Measurements from ENCODE around the gene COIL.

Gene COIL

GRCh38 chr17:56926704-56927103 lies 34.1 kb downstream of the COIL start:
- Histone ChIP-seq H3K4me3 (ENCODE audit: low read length) (no peak overlapping the region), H3K9me3 (ENCODE audit: control insufficient read depth, low read length) (no peaks in the 10 kb centered on the region), H3K27me3 (ENCODE audit: control insufficient read depth, insufficient read depth, low read length) (no peaks in the 10 kb centered on the region), H3K9ac (ENCODE audit: low read length) (no peak overlapping the region), H3K4me1 (ENCODE audit: control insufficient read depth, insufficient read depth, low read length) (no peaks in the 10 kb centered on the region), H3K36me3 (ENCODE audit: control insufficient read depth, insufficient read depth, low read length) (no peaks in the 10 kb centered on the region)

- H3K4me3 ChIP-seq (ENCODE audit: low read length), result no peak overlapping the region
- H3K9me3 ChIP-seq (ENCODE audit: control insufficient read depth, low read length), result no peaks in the 10 kb centered on the region
- no peaks in the 10 kb centered on the region for H3K27me3 ChIP-seq (ENCODE audit: control insufficient read depth, insufficient read depth, low read length)
- no peaks in the 10 kb centered on the region for H3K4me1 ChIP-seq (ENCODE audit: control insufficient read depth, insufficient read depth, low read length)
- H3K36me3 ChIP-seq (ENCODE audit: control insufficient read depth, insufficient read depth, low read length), result no peaks in the 10 kb centered on the region
- H3K9ac ChIP-seq (ENCODE audit: low read length), result no peak overlapping the region
Measured at GRCh38 chr17:56926270-56926669, 34.6 kb downstream of the COIL start.

DNA sequence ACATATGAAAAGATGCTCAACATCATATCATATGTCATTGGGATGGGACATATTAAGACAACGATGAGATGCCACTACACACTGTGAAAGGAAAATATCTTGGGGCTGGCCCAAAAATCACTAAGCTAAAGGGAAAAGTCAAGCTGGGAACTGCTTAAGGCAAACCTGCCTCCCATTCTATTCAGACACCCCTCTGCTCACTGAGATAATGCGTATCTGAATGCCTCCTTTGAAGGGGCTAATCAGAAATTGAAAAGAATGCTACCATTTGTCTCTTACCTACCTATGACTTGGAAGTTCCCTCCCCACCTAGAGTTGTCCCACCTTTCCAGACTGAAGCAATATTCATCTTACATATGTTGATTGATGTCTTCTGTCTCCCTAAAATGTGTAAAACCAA lies 35.8 kb downstream of the COIL start:
- Histone ChIP-seq H3K27me3 (ENCODE audit: control insufficient read depth, insufficient read depth, low read length) (no peaks in the 10 kb centered on the region), H3K36me3 (ENCODE audit: control insufficient read depth, insufficient read depth, low read length) (no peaks in the 10 kb centered on the region), H3K4me1 (ENCODE audit: control insufficient read depth, insufficient read depth, low read length) (no peaks in the 10 kb centered on the region), H3K9ac (ENCODE audit: low read length) (no peak overlapping the region), H3K9me3 (ENCODE audit: control insufficient read depth, low read length) (no peaks in the 10 kb centered on the region), H3K4me3 (ENCODE audit: low read length) (no peak overlapping the region)

DNA sequence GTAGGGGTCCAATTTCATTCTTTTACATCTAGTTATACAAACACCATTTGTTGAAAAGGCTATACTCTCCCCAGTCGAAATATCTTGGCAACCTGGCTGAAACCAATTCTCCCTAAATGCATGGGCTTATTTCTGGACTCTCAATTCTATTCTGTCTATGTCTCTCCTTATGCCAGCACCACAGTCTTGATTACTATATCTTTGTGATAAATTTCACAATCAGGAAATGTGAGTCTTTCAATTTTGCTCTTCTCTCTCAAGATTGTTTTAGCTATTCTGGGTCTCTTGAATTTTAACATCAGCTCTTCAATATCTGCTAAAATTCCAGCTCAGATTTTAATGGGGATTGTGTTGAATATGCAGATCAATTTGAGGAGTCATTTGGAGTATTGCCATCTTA lies 41.1 kb downstream of the COIL start:
- Histone ChIP-seq H3K27me3 (ENCODE audit: control insufficient read depth, insufficient read depth, low read length) (no peaks in the 10 kb centered on the region), H3K9me3 (ENCODE audit: control insufficient read depth, low read length) (no peaks in the 10 kb centered on the region), H3K36me3 (ENCODE audit: control insufficient read depth, insufficient read depth, low read length) (no peaks in the 10 kb centered on the region), H3K4me1 (ENCODE audit: control insufficient read depth, insufficient read depth, low read length) (peaks cover 22% of the 10 kb centered on the region), H3K4me3 (ENCODE audit: low read length) (no peak overlapping the region), H3K9ac (ENCODE audit: low read length) (no peak overlapping the region)

DNA sequence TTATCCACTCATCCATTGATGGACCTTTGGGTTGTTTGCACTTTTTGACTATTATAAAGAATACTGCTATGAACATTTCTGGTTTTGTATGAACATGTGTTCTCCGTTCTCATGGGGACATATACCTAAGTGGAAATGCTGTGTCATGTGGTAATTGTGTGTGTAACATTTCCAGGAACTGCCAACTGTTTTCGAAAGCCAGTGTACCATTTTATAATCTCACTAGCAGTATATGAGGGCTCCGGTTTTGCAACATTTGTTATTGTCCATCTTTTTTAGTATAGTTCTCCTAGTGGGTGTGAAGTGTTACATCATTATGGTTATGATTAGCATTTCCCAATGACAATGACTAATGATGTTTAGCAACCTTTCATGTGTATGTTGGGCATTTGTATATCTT lies 41.9 kb downstream of the COIL start:
- no peak overlapping the region for H3K4me3 ChIP-seq (ENCODE audit: low read length)
- no peaks in the 10 kb centered on the region for H3K27me3 ChIP-seq (ENCODE audit: control insufficient read depth, insufficient read depth, low read length)
- peaks cover 23% of the 10 kb centered on the region for H3K4me1 ChIP-seq (ENCODE audit: control insufficient read depth, insufficient read depth, low read length)
- no peak overlapping the region for H3K9ac ChIP-seq (ENCODE audit: low read length)
- no peaks in the 10 kb centered on the region for H3K9me3 ChIP-seq (ENCODE audit: control insufficient read depth, low read length)
- no peaks in the 10 kb centered on the region for H3K36me3 ChIP-seq (ENCODE audit: control insufficient read depth, insufficient read depth, low read length)

GRCh38 chr17:56917559-56918296 lies 43.1 kb downstream of the COIL start:
- Histone ChIP-seq H3K36me3 (ENCODE audit: control insufficient read depth, insufficient read depth, low read length) (no peaks in the 10 kb centered on the region), H3K9me3 (ENCODE audit: control insufficient read depth, low read length) (no peaks in the 10 kb centered on the region), H3K27me3 (ENCODE audit: control insufficient read depth, insufficient read depth, low read length) (no peaks in the 10 kb centered on the region), H3K4me1 (ENCODE audit: control insufficient read depth, insufficient read depth, low read length) (peaks cover 23% of the 10 kb centered on the region), H3K9ac (ENCODE audit: low read length) (no peak overlapping the region), H3K4me3 (ENCODE audit: low read length) (no peak overlapping the region)

DNA sequence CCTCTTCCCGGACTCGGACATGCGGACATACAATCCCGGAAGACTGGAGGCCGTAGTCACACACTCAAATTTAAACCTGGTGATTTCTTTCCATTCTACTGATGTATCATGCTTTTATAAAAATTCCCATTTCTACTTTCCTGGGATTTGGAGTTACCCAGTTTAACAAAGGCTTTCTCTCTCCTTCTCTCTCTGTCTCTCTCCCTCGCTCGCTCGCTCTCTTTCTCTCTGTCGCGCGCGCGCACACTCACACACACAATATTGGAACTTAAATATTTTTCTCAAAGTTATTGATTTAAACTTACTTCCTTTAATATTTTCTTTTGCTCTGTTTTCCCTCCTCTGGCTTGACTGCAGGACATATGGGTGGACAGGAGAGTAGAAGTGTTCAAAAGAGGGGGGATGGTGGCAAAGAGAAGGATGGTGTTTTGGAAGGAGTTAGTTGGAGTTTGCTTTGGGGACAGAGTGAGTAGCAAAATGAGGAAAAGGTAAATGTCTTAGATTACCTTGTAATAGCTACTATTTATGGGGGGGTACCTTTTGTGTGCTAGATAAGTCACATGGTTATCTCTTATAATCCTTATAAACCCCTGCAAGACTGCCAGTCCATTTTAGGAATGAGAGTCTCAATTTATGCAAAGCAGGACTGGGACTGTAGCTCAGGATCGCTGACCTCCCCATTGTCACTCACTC lies 46.1 kb downstream of the COIL start:
- H3K27me3 ChIP-seq (ENCODE audit: control insufficient read depth, insufficient read depth, low read length), result no peaks in the 10 kb centered on the region
- H3K4me3 ChIP-seq (ENCODE audit: low read length), result peak overlapping the region; percentile 44
- peaks cover 43% of the 10 kb centered on the region for H3K4me1 ChIP-seq (ENCODE audit: control insufficient read depth, insufficient read depth, low read length)
- H3K9ac ChIP-seq (ENCODE audit: low read length), result peak overlapping the region; percentile 98
- H3K36me3 ChIP-seq (ENCODE audit: control insufficient read depth, insufficient read depth, low read length), result no peaks in the 10 kb centered on the region
- H3K9me3 ChIP-seq (ENCODE audit: control insufficient read depth, low read length), result no peaks in the 10 kb centered on the region

DNA sequence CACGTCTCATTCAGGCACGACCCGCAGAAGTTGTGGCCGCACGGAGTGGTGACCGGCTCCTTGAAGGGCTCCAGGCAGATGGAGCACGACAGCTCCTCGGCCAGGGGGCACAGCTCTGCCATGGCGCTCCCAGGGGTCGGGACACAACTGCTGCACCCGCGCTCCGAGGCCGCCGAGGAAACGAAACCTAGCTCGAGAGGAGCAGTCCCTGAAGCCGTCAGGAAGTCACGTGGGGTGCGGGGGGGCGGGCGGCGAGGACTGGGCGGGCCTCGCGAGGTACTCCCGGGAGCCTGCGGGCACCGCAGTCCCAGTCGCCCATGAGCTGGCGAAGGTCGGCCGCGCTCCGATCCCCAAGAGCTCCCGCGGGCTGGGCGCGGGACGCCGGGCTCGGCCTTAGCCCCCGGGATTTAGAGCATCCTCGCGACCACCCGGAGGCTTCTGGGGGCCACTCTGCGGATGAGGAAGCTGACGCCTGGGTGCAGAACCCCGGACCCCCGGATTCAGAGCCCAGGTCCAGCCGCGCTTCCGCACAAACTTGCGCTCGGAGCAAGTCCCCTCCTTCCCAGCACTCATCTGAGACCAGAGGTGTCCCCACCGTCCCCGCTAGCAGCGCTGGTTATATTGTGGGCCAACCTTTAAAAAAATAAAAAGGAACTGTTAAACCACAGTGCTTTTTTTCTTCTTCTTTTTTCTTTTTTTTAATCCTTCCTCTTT lies 46.8 kb downstream of the COIL start, which contains the start of gene TRIM25:
Gene TRIM25, minus strand, starts transcription at position 183 of the 714 bp plus-strand sequence. Its CDS starts 61 bp downstream, at position 122.
- peak within 1 kb of the TSS; percentile 44 for H3K4me3 ChIP-seq (ENCODE audit: low read length)
- H3K36me3 ChIP-seq (ENCODE audit: control insufficient read depth, insufficient read depth, low read length), result no peaks in the 10 kb centered on the region
- H3K4me1 ChIP-seq (ENCODE audit: control insufficient read depth, insufficient read depth, low read length), result peaks cover 49% of the 10 kb centered on the region
- peak within 1 kb of the TSS; percentile 98 for H3K9ac ChIP-seq (ENCODE audit: low read length)
- H3K27me3 ChIP-seq (ENCODE audit: control insufficient read depth, insufficient read depth, low read length), result no peaks in the 10 kb centered on the region
- H3K9me3 ChIP-seq (ENCODE audit: control insufficient read depth, low read length), result no peaks in the 10 kb centered on the region

GRCh38 chr17:56913353-56913866 lies 47.4 kb downstream of the COIL start:
- H3K4me1 ChIP-seq (ENCODE audit: control insufficient read depth, insufficient read depth, low read length), result peaks cover 54% of the 10 kb centered on the region
- H3K36me3 ChIP-seq (ENCODE audit: control insufficient read depth, insufficient read depth, low read length), result no peaks in the 10 kb centered on the region
- H3K27me3 ChIP-seq (ENCODE audit: control insufficient read depth, insufficient read depth, low read length), result no peaks in the 10 kb centered on the region
- H3K4me3 ChIP-seq (ENCODE audit: low read length), result peak overlapping the region; percentile 44
- no peaks in the 10 kb centered on the region for H3K9me3 ChIP-seq (ENCODE audit: control insufficient read depth, low read length)
- H3K9ac ChIP-seq (ENCODE audit: low read length), result peak overlapping the region; percentile 98

DNA sequence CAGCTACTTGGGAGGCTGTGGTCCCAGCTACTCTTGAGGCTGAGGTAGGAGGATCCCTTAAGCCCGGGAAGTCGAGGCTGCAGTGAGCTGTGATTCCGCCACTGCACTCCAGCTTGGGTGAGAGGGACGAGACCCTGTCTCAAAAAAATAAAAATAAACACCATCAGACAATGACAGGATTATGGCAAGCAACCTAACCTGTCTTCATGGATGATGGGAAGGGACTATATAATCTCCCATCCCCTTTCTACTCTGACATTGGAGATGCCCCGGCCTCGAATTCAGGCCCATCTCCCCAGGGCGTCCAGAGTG lies 47.9 kb downstream of the COIL start:
- H3K4me3 ChIP-seq (ENCODE audit: low read length), result peak overlapping the region; percentile 44
- H3K4me1 ChIP-seq (ENCODE audit: control insufficient read depth, insufficient read depth, low read length), result peaks cover 58% of the 10 kb centered on the region
- H3K9ac ChIP-seq (ENCODE audit: low read length), result peak overlapping the region; percentile 98

DNA sequence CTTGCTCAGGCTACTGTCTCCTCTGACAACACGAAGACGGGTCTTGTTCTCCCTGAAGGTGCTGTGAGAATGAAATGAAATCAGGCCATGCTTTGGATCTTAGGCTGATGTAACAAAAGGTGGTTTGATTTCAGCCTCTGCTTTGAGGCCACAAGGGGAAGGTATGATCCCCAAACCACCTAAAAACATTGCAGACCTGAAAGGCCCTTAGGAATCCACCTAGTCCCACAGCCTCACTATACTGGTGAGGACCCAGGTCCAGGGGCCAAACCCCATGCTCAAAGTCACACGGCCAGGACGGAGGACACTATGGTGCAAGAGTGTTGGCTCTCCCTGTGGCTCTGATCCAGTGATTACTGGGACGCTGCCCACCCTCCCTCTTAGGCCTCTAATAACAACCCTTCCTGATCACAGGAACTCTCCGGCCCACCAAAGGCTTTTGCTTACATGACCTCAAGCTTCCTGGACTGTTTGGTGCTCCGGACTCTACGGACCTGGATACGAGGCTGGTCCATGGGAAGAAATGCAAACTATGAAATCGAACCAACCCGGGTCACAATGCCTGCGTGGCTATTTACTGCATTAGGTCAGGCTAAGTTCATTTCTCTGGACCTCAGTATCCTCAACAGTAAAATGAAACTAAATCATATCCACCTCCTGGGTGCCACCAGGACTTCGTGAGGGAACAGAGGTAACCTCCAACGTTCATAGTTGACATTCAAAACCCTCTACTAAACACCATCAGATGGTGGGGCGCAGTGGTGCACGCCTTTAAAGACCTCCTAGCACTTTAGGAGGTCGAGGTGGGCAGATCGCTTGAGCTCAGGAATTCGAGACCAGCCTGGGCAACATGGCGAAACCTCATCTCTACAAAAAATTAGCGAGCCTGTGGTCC lies 48.5 kb downstream of the COIL start:
- H3K9ac ChIP-seq (ENCODE audit: low read length), result peak overlapping the region; percentile 98
- no peaks in the 10 kb centered on the region for H3K27me3 ChIP-seq (ENCODE audit: control insufficient read depth, insufficient read depth, low read length)
- H3K9me3 ChIP-seq (ENCODE audit: control insufficient read depth, low read length), result no peaks in the 10 kb centered on the region
- H3K4me1 ChIP-seq (ENCODE audit: control insufficient read depth, insufficient read depth, low read length), result peaks cover 58% of the 10 kb centered on the region
- H3K36me3 ChIP-seq (ENCODE audit: control insufficient read depth, insufficient read depth, low read length), result peaks cover 6% of the 10 kb centered on the region
- H3K4me3 ChIP-seq (ENCODE audit: low read length), result peak overlapping the region; percentile 44

More for the DNA sequence above, 47.9 kb downstream of the COIL start:
- Histone ChIP-seq H3K9me3 (ENCODE audit: control insufficient read depth, low read length) (no peaks in the 10 kb centered on the region), H3K36me3 (ENCODE audit: control insufficient read depth, insufficient read depth, low read length) (peaks cover under 1% of the 10 kb centered on the region), H3K27me3 (ENCODE audit: control insufficient read depth, insufficient read depth, low read length) (no peaks in the 10 kb centered on the region)

All from mucosa of stomach (tissue), 1 donor.